Muscle layer of colon (tissue), 2 donors: ENCODE measurements around the gene RBBP4.
"Not testable (repeated sequence)": the region's sequence is repeated elsewhere in the genome, so short reads cannot be mapped to it uniquely, and the experiment has no call there.

Experiments
- H3K27ac ChIP-seq: one replicate; pipeline ENCODE4 v1.7.0; 2013; ENCODE audit warnings: low read depth, mild to moderate bottlenecking, low read length, moderate library complexity
- H3K27me3 ChIP-seq, 2 donors: one replicate each; pipeline ENCODE4 v1.7.0; 2013; ENCODE audit warnings: low read length in 2 of 2, mild to moderate bottlenecking in 2 of 2; ENCODE audit not compliant: insufficient read depth in 2 of 2, control insufficient read depth in 1 of 2
- H3K36me3 ChIP-seq: one replicate; pipeline ENCODE4 v1.7.0; 2013; ENCODE audit warnings: mild to moderate bottlenecking, low read length; ENCODE audit not compliant: insufficient read depth
- H3K4me1 ChIP-seq: one replicate; pipeline ENCODE4 v1.7.0; 2013; ENCODE audit warnings: mild to moderate bottlenecking, low read length; ENCODE audit not compliant: insufficient read depth
- H3K4me3 ChIP-seq, 2 donors: one replicate each; pipeline ENCODE4 v1.7.0; 2013; ENCODE audit warnings: low read length in 2 of 2, low read depth in 1 of 2, mild to moderate bottlenecking in 1 of 2, moderate library complexity in 1 of 2
- H3K9ac ChIP-seq: one replicate; pipeline ENCODE4 v1.7.0; 2013; ENCODE audit warnings: low read length
- H3K9me3 ChIP-seq: one replicate; pipeline ENCODE4 v1.7.0; 2013; ENCODE audit warnings: mild to moderate bottlenecking, low read length
- donor health status: abdominal sarcoma.
- donor health status: Adenocarcinoma of cecum.

RBBP4 gene

GRCh38 chr1:32644426-32644825 lies 6.6 kb upstream of the RBBP4 start:
- no peaks in the 10 kb centered on the region for H3K9me3 ChIP-seq
- no peak overlapping the region for H3K9ac ChIP-seq
- no peaks in the 10 kb centered on the region for H3K36me3 ChIP-seq
- H3K27me3 ChIP-seq: no peaks in the 10 kb centered on the region
- H3K27ac ChIP-seq: no peak overlapping the region
- peaks cover 8% of the 10 kb centered on the region for H3K4me1 ChIP-seq
- no peak overlapping the region for H3K4me3 ChIP-seq

- no peak overlapping the region for H3K27ac ChIP-seq
- no peaks in the 10 kb centered on the region for H3K36me3 ChIP-seq
- H3K4me1 ChIP-seq: peaks cover 16% of the 10 kb centered on the region
- H3K4me3 ChIP-seq: no peak overlapping the region
- H3K9ac ChIP-seq: no peak overlapping the region
- H3K27me3 ChIP-seq: no peaks in the 10 kb centered on the region
- no peaks in the 10 kb centered on the region for H3K9me3 ChIP-seq
Observed at GRCh38 chr1:32647308-32648134, 3.5 kb upstream of the RBBP4 start.

- Histone ChIP-seq H3K9me3 (no peaks in the 10 kb centered on the region), H3K27me3 (no peaks in the 10 kb centered on the region), H3K9ac (peak within 1 kb of the TSS; percentile 76), H3K4me3 (peak within 1 kb of the TSS; percentile 70 to 94), H3K36me3 (peaks cover 9% of the 10 kb centered on the region), H3K27ac (peak within 1 kb of the TSS; percentile 91), H3K4me1 (peaks cover 29% of the 10 kb centered on the region)
Observed at GRCh38 chr1:32650248-32650751, 708 bp upstream of the RBBP4 start, which contains the start of gene ZBTB8OS. Gene ZBTB8OS (minus strand): TSS chr1:32650550. CDS start chr1:32650529, 21 bp downstream.

- peak overlapping the region; percentile 89 for H3K27ac ChIP-seq
- no peaks in the 10 kb centered on the region for H3K9me3 ChIP-seq
- peak overlapping the region; percentile 70 to 84 for H3K4me3 ChIP-seq
- peak overlapping the region; percentile 40 for H3K9ac ChIP-seq
- no peaks in the 10 kb centered on the region for H3K27me3 ChIP-seq
- H3K4me1 ChIP-seq: peaks cover 34% of the 10 kb centered on the region
- H3K36me3 ChIP-seq: peaks cover 14% of the 10 kb centered on the region
Observed at GRCh38 chr1:32651461-32652073, 559 bp downstream of the RBBP4 start.

GRCh38 chr1:32652244-32652962 lies 1.4 kb downstream of the RBBP4 start:
- H3K36me3 ChIP-seq: peaks cover 18% of the 10 kb centered on the region
- H3K27ac ChIP-seq: no peak overlapping the region
- H3K9ac ChIP-seq: no peak overlapping the region
- H3K9me3 ChIP-seq: no peaks in the 10 kb centered on the region
- peaks cover 34% of the 10 kb centered on the region for H3K4me1 ChIP-seq
- H3K27me3 ChIP-seq: no peaks in the 10 kb centered on the region
- peak overlapping the region; percentile 70 to 84 for H3K4me3 ChIP-seq

- Histone ChIP-seq H3K27ac (no peak overlapping the region), H3K9ac (no peak overlapping the region), H3K4me3 (no peak overlapping the region), H3K4me1 (peaks cover 10% of the 10 kb centered on the region), H3K27me3 (no peaks in the 10 kb centered on the region), H3K36me3 (peaks cover 44% of the 10 kb centered on the region), H3K9me3 (no peaks in the 10 kb centered on the region)
Observed at GRCh38 chr1:32659581-32659980, 8.6 kb downstream of the RBBP4 start.

GRCh38 chr1:32665915-32666314 lies 14.9 kb downstream of the RBBP4 start:
- Histone ChIP-seq H3K4me1 (peaks cover 7% of the 10 kb centered on the region), H3K27ac (no peak overlapping the region), H3K9me3 (no peaks in the 10 kb centered on the region), H3K9ac (no peak overlapping the region), H3K36me3 (peaks cover 37% of the 10 kb centered on the region), H3K27me3 (no peaks in the 10 kb centered on the region), H3K4me3 (no peak overlapping the region)

- H3K36me3 ChIP-seq: peaks cover 42% of the 10 kb centered on the region
- no peak overlapping the region for H3K27ac ChIP-seq
- no peaks in the 10 kb centered on the region for H3K27me3 ChIP-seq
Observed at GRCh38 chr1:32666901-32667566, 16.0 kb downstream of the RBBP4 start.

GRCh38 chr1:32668716-32669115 lies 17.7 kb downstream of the RBBP4 start:
- not testable (repeated sequence) for H3K4me3 ChIP-seq, H3K27ac ChIP-seq, H3K4me1 ChIP-seq, H3K9ac ChIP-seq, H3K27me3 ChIP-seq, H3K9me3 ChIP-seq
- peaks cover 54% of the 10 kb centered on the region for H3K36me3 ChIP-seq

More at GRCh38 chr1:32666901-32667566, 16.0 kb downstream of the RBBP4 start:
- Histone ChIP-seq H3K9me3 (no peaks in the 10 kb centered on the region), H3K9ac (no peak overlapping the region), H3K4me1 (peaks cover 7% of the 10 kb centered on the region), H3K4me3 (no peak overlapping the region)

- no peaks in the 10 kb centered on the region for H3K27me3 ChIP-seq
- peaks cover 9% of the 10 kb centered on the region for H3K4me1 ChIP-seq
- no peaks in the 10 kb centered on the region for H3K9me3 ChIP-seq
- H3K9ac ChIP-seq: no peak overlapping the region
- H3K36me3 ChIP-seq: peaks cover 64% of the 10 kb centered on the region
- no peak overlapping the region for H3K27ac ChIP-seq
- H3K4me3 ChIP-seq: no peak overlapping the region
Observed at GRCh38 chr1:32676945-32677344, 25.9 kb downstream of the RBBP4 start.

- not testable (repeated sequence) for H3K27ac ChIP-seq, H3K9me3 ChIP-seq, H3K4me3 ChIP-seq, H3K9ac ChIP-seq, H3K27me3 ChIP-seq
- H3K36me3 ChIP-seq: peaks cover 60% of the 10 kb centered on the region
- peaks cover 21% of the 10 kb centered on the region for H3K4me1 ChIP-seq
Observed at GRCh38 chr1:32679993-32680392, 29.0 kb downstream of the RBBP4 start.
